ENCODE data around the gene FMO2. TPM values are rescaled to one million over a fixed set of nuclear protein-coding genes. Genes with fewer than 3 reads are reported as not detected.

Gene FMO2
- total RNA-seq, 2 experiments from 2014 or later: not detected

- H3K27me3 Mint-ChIP-seq: peaks cover 13% of the 10 kb centered on the region
- no peak overlapping the region for H3K4me3 Mint-ChIP-seq
- ChIA-PET CTCF (interaction anchor here (1.2 to 1.4 kb wide), 2 partner anchors 9 to 17 kb away, joined by 3 read pairs; no protein-coding TSS in a partner anchor), POLR2A (no interaction called here)
- intact Hi-C loops (cut with micrococcal nuclease): no loop called here
- ATAC-seq (no peak), DNase-seq (no peak)
- no peak overlapping the region for H3K27ac Mint-ChIP-seq
- no peaks in the 10 kb centered on the region for H3K9me3 Mint-ChIP-seq
- no peak for TF ChIP-seq CTCF (IDR thresholded peaks at IDR 0.05)
- H3K36me3 Mint-ChIP-seq (ENCODE audit: low read depth): no peaks in the 10 kb centered on the region
- H3K4me1 Mint-ChIP-seq (ENCODE audit: low read depth): no peaks in the 10 kb centered on the region
Observed at GRCh38 chr1:171210355-171210754, 25.3 kb downstream of the FMO2 start.

- Mint-ChIP-seq H3K4me3 (no peak overlapping the region), H3K36me3 (ENCODE audit: low read depth) (no peaks in the 10 kb centered on the region), H3K9me3 (no peaks in the 10 kb centered on the region), H3K4me1 (ENCODE audit: low read depth) (no peaks in the 10 kb centered on the region), H3K27ac (no peak overlapping the region), H3K27me3 (peaks cover 4% of the 10 kb centered on the region)
- DNase-seq (no peak), ATAC-seq (no peak)
- TF ChIP-seq CTCF (IDR thresholded peaks at IDR 0.05): no peak
- ChIA-PET POLR2A (interaction anchor here (0.9 kb wide), 1 partner anchor 54 kb away, joined by 3 read pairs; no protein-coding TSS in a partner anchor), CTCF (no interaction called here)
- intact Hi-C loops (cut with micrococcal nuclease): no loop called here
Observed at GRCh38 chr1:171212607-171213351, 27.7 kb downstream of the FMO2 start.

GRCh38 chr1:171213559-171214454, 28.7 kb downstream of the FMO2 start:
- intact Hi-C loops (cut with micrococcal nuclease): no loop called here
- Mint-ChIP-seq H3K27me3 (peaks cover 9% of the 10 kb centered on the region), H3K36me3 (ENCODE audit: low read depth) (no peaks in the 10 kb centered on the region), H3K27ac (no peak overlapping the region), H3K4me1 (ENCODE audit: low read depth) (no peaks in the 10 kb centered on the region), H3K9me3 (no peaks in the 10 kb centered on the region), H3K4me3 (no peak overlapping the region)
- no peak for DNase-seq
- ATAC-seq: no peak
- POLR2A ChIA-PET: interaction anchor here (0.9 kb wide), 1 partner anchor 55 kb away, joined by 3 read pairs; no protein-coding TSS in a partner anchor
- TF ChIP-seq CTCF (IDR thresholded peaks at IDR 0.05): no peak
- CTCF ChIA-PET: interaction anchor here (0.6 kb wide), 1 partner anchor 13 kb away, joined by 3 read pairs; no protein-coding TSS in a partner anchor

GRCh38 chr1:171217658-171218443, 32.8 kb downstream of the FMO2 start:
- H3K9me3 Mint-ChIP-seq: no peaks in the 10 kb centered on the region

More at GRCh38 chr1:171217658-171218443, 32.8 kb downstream of the FMO2 start:
- no peaks in the 10 kb centered on the region for H3K4me1 Mint-ChIP-seq (ENCODE audit: low read depth)
- H3K4me3 Mint-ChIP-seq: no peak overlapping the region
- TF ChIP-seq CTCF (IDR thresholded peaks at IDR 0.05): no peak
- H3K36me3 Mint-ChIP-seq (ENCODE audit: low read depth): no peaks in the 10 kb centered on the region
- no peak for ATAC-seq
- H3K27me3 Mint-ChIP-seq: peaks cover 11% of the 10 kb centered on the region
- ChIA-PET POLR2A (no interaction called here), CTCF (interaction anchor here (1.0 to 1.1 kb wide), 2 partner anchors 9 to 501 kb away, joined by 3 read pairs; no protein-coding TSS in a partner anchor)
- DNase-seq: no peak
- intact Hi-C loops (cut with micrococcal nuclease): no loop called here
- no peak overlapping the region for H3K27ac Mint-ChIP-seq

Measured in activated CD8-positive, alpha-beta T cell treated with anti-CD3 and anti-CD28 coated beads for 36 hours (primary cell).